PC-9 (cell line): Measurements from ENCODE around the gene NIT2.

Experiments used
- EZH2 ChIP-seq: fragments of 200-600 bp; sonication (generic); IDR thresholded peaks from 2 replicates; pipeline ENCODE4 v1.8.0; 2017; ENCODE audit warnings: antibody characterized with exemption, low read depth
- TF ChIP-seq, protein P1 (sequence below): fragments of 200-600 bp; sonication (generic); conservative IDR thresholded peaks from 2 replicates; pipeline ENCODE4 v1.6.1; 2017; ENCODE audit warnings: mixed run types, antibody characterized with exemption, mild to moderate bottlenecking, moderate library complexity

DNA sequence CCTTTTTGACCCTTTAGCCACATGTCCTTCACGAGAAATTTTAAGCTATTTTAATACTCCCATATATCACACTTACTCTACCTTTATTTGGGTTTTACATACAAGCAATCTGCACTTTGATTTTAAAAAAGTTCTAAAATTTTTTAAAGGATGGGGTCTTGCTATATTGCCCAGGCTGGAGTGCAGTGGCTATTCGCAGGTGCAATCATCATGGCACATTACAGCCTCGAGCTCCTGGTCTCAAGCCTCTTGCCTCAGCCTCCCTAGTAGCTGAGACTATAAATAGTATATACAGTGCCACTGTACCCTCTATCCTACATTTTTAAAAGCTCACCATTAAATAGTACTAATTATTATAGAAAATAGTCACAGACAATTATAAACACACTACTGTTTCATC lies 29.9 kb downstream of the NIT2 start:
- TF ChIP-seq, protein P1, sequence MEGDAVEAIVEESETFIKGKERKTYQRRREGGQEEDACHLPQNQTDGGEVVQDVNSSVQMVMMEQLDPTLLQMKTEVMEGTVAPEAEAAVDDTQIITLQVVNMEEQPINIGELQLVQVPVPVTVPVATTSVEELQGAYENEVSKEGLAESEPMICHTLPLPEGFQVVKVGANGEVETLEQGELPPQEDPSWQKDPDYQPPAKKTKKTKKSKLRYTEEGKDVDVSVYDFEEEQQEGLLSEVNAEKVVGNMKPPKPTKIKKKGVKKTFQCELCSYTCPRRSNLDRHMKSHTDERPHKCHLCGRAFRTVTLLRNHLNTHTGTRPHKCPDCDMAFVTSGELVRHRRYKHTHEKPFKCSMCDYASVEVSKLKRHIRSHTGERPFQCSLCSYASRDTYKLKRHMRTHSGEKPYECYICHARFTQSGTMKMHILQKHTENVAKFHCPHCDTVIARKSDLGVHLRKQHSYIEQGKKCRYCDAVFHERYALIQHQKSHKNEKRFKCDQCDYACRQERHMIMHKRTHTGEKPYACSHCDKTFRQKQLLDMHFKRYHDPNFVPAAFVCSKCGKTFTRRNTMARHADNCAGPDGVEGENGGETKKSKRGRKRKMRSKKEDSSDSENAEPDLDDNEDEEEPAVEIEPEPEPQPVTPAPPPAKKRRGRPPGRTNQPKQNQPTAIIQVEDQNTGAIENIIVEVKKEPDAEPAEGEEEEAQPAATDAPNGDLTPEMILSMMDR, result no peak
- TF ChIP-seq EZH2, result no peak
